ENCODE data around the gene CRCP.
A peak's percentile ranks its signal among the peaks of the same experiment; 100 is the strongest.
"Not testable (repeated sequence)": the region's sequence is repeated elsewhere in the genome, so short reads cannot be mapped to it uniquely, and the experiment has no call there.

CRCP gene

DNA sequence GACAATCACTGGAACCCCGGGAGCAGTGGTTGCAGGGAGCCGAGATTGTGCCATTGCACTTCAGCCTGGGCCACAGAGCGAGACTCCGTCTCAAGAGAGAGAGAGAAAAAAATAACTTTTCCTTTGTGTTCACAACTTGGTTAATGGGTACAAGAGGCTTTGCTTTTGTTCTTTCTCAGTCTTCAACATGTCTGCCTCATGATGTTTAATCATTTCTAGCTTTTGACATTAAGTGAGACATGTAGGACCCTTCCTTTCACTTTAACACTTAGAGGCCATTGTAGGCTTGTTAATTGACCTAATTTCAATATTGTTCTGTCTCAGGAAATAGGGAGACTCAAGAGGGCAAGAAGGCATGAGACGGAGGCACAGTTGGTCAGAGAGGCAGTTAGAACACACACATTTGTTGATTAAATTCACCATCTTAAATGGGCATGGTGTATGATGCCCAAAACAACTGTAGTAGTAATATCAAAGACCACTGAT lies 9.3 kb upstream of the CRCP start:
- H3K4me3 ChIP-seq (ENCODE audit: severe bottlenecking), result no peak overlapping the region
- TF ChIP-seq CTCF (IDR thresholded peaks at IDR 0.05; ENCODE audit: poor library complexity, severe bottlenecking), result no peak

DNA sequence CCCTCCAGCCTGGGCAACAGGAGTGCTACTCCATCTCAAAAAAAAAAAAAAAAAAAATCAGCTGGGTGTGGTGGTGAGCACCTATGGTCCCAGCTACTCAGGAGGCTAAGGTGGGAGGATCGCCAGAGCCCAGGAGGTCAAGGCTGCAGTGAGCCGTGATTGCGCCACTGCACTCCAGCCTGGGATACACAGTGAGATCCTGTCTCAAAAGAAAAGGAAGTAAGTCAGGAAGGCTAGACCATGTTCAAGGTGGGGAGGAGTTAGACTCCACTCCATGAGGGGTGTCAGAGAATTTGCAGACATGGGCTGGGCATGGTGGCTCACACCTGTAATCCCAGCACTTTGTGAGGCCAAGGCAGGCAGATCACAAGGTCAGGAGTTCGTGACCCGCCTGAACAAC lies 6.2 kb upstream of the CRCP start:
- not testable (repeated sequence) for ATAC-seq (ENCODE audit: low read depth); H3K27me3 ChIP-seq (ENCODE audit: insufficient read depth, poor library complexity, severe bottlenecking)

More for the DNA sequence above, 9.3 kb upstream of the CRCP start:
- Histone ChIP-seq H3K36me3 (ENCODE audit: low read depth) (no peaks in the 10 kb centered on the region; the same call in 1 of the 2 replicates), H3K27me3 (ENCODE audit: insufficient read depth, poor library complexity, severe bottlenecking) (no peaks in the 10 kb centered on the region), H3K4me1 (ENCODE audit: insufficient read depth, poor library complexity, severe bottlenecking) (peaks cover 33% of the 10 kb centered on the region), H3K27ac (ENCODE audit: poor library complexity, severe bottlenecking) (peak overlapping the region; percentile 59), H3K9me3 (ENCODE audit: severe bottlenecking) (no peaks in the 10 kb centered on the region)
- ATAC-seq (ENCODE audit: low read depth) (no peak), DNase-seq (ENCODE audit: low spot score) (no peak)

GRCh38 chr7:66110856-66111255 lies 3.8 kb upstream of the CRCP start:
- ATAC-seq (ENCODE audit: low read depth) (peak; percentile 81), DNase-seq (ENCODE audit: low spot score) (peak; percentile 87)
- Histone ChIP-seq H3K27me3 (ENCODE audit: insufficient read depth, poor library complexity, severe bottlenecking) (no peaks in the 10 kb centered on the region), H3K9me3 (ENCODE audit: severe bottlenecking) (no peaks in the 10 kb centered on the region), H3K4me1 (ENCODE audit: insufficient read depth, poor library complexity, severe bottlenecking) (peaks cover 36% of the 10 kb centered on the region), H3K27ac (ENCODE audit: poor library complexity, severe bottlenecking) (peak overlapping the region; percentile 77), H3K4me3 (ENCODE audit: severe bottlenecking) (no peak overlapping the region), H3K36me3 (ENCODE audit: low read depth) (peaks cover 3% of the 10 kb centered on the region)
- no peak for TF ChIP-seq CTCF (IDR thresholded peaks at IDR 0.05; ENCODE audit: poor library complexity, severe bottlenecking)

More for the DNA sequence above, 6.2 kb upstream of the CRCP start:
- Histone ChIP-seq H3K27ac (ENCODE audit: poor library complexity, severe bottlenecking) (peak overlapping the region; percentile 59), H3K4me1 (ENCODE audit: insufficient read depth, poor library complexity, severe bottlenecking) (peaks cover 43% of the 10 kb centered on the region)
- not testable (repeated sequence) for H3K4me3 ChIP-seq (ENCODE audit: severe bottlenecking); H3K36me3 ChIP-seq (ENCODE audit: low read depth); DNase-seq (ENCODE audit: low spot score); H3K9me3 ChIP-seq (ENCODE audit: severe bottlenecking)

DNA sequence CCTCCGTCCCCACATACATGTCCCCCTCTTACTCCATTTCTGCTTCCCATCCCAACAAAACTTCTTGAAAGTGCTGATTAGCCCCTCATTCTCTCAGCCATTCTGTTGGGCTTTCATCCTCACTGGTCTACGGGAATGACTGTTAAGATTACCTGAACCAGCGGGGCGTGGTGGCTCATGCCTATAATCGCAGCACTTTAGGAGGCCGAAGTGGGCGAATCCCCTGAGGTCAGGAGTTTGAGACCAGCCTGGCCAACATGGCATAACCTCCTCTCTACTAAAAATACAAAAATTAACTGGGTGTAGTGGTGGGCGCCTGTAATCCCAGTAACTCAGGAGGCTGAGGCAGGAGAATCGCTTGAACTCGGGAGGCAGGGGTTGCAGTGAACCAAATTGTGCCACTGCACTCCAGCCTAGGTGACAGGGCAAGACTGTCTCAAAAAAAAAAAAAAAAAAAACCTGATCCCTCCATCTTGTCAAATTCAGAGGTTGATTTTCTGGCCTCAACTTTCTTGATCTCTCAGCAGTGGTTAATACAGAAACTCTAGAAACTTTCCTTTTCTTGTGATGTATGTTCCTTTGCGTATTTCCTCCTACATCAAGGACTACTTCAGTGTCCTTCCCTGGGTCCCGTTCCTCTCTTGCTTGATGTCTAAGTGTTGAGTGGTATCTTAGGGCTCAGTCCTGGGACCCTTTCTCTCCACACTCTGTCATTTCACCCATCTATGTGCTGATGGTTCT lies 2.2 kb downstream of the CRCP start:
- not testable (repeated sequence) for H3K9me3 ChIP-seq (ENCODE audit: severe bottlenecking); ATAC-seq (ENCODE audit: low read depth); H3K27me3 ChIP-seq (ENCODE audit: insufficient read depth, poor library complexity, severe bottlenecking); DNase-seq (ENCODE audit: low spot score); H3K27ac ChIP-seq (ENCODE audit: poor library complexity, severe bottlenecking); H3K4me3 ChIP-seq (ENCODE audit: severe bottlenecking)
- peaks cover 15% of the 10 kb centered on the region for H3K4me1 ChIP-seq (ENCODE audit: insufficient read depth, poor library complexity, severe bottlenecking)
- H3K36me3 ChIP-seq (ENCODE audit: low read depth), result peaks cover 41% of the 10 kb centered on the region

DNA sequence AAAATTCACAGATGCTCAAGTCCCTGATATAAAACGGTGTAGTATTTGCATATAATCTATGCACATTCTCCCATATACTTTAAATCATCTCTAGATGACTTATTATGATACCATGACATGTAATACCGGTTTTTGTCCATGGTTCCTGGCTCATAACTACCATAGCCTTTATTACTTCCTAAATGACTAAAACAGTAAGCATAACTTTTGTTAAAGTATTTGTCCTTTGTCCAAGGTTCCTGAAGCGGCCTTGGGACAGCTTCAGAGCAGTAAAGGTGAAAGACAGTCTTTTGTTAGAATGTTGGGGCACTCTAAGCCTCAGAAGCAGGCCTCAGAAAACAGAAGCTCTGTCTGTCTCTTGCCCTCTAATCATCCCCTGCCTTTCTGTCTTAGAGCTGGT lies 4.0 kb downstream of the CRCP start:
- Histone ChIP-seq H3K36me3 (ENCODE audit: low read depth) (peaks cover 42% of the 10 kb centered on the region), H3K4me1 (ENCODE audit: insufficient read depth, poor library complexity, severe bottlenecking) (peaks cover 15% of the 10 kb centered on the region), H3K9me3 (ENCODE audit: severe bottlenecking) (no peaks in the 10 kb centered on the region), H3K27ac (ENCODE audit: poor library complexity, severe bottlenecking) (no peak overlapping the region), H3K4me3 (ENCODE audit: severe bottlenecking) (no peak overlapping the region), H3K27me3 (ENCODE audit: insufficient read depth, poor library complexity, severe bottlenecking) (no peaks in the 10 kb centered on the region)
- DNase-seq (ENCODE audit: low spot score) (no peak), ATAC-seq (ENCODE audit: low read depth) (no peak)
- no peak for TF ChIP-seq CTCF (IDR thresholded peaks at IDR 0.05; ENCODE audit: poor library complexity, severe bottlenecking)
